Testis (tissue), 2 donors: ENCODE data around the gene ACTG2.

Experiments
- POLR2A ChIP-seq: fragments of 450-650 bp; IDR thresholded peaks from one replicate; pipeline ENCODE4 v1.6.1; 2017; ENCODE audit warnings: antibody characterized with exemption, mild to moderate bottlenecking, moderate library complexity
- TF ChIP-seq, protein P1 (sequence below), 3 experiments: fragments of 450-650 bp in 2 of 3; fragments of 200-600 bp in 1 of 3; sonication (generic) in 1 of 3; IDR thresholded peaks; one replicate each; pipeline ENCODE4 v1.5.1; 2016 to 2019; ENCODE audit warnings: antibody characterized with exemption in 3 of 3, mild to moderate bottlenecking in 2 of 3, moderate library complexity in 1 of 3

- TF ChIP-seq, protein P1, sequence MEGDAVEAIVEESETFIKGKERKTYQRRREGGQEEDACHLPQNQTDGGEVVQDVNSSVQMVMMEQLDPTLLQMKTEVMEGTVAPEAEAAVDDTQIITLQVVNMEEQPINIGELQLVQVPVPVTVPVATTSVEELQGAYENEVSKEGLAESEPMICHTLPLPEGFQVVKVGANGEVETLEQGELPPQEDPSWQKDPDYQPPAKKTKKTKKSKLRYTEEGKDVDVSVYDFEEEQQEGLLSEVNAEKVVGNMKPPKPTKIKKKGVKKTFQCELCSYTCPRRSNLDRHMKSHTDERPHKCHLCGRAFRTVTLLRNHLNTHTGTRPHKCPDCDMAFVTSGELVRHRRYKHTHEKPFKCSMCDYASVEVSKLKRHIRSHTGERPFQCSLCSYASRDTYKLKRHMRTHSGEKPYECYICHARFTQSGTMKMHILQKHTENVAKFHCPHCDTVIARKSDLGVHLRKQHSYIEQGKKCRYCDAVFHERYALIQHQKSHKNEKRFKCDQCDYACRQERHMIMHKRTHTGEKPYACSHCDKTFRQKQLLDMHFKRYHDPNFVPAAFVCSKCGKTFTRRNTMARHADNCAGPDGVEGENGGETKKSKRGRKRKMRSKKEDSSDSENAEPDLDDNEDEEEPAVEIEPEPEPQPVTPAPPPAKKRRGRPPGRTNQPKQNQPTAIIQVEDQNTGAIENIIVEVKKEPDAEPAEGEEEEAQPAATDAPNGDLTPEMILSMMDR (IDR thresholded peaks at IDR 0.05): no peak
- no peak for TF ChIP-seq POLR2A
These were observed 42.8 kb downstream of the ACTG2 start for GRCh38 chr2:73935641-73936040.
